GM21526 (cell line): ENCODE measurements around the gene RAD23B.

Source experiments
- ATAC-seq: cut with Tn5 transposase; IDR thresholded peaks from one replicate; pipeline ENCODE4 v1.9.1; 2021; ENCODE audit warnings: moderate library complexity; ENCODE audit not compliant: unreplicated experiment, low FRiP score

Gene RAD23B

DNA sequence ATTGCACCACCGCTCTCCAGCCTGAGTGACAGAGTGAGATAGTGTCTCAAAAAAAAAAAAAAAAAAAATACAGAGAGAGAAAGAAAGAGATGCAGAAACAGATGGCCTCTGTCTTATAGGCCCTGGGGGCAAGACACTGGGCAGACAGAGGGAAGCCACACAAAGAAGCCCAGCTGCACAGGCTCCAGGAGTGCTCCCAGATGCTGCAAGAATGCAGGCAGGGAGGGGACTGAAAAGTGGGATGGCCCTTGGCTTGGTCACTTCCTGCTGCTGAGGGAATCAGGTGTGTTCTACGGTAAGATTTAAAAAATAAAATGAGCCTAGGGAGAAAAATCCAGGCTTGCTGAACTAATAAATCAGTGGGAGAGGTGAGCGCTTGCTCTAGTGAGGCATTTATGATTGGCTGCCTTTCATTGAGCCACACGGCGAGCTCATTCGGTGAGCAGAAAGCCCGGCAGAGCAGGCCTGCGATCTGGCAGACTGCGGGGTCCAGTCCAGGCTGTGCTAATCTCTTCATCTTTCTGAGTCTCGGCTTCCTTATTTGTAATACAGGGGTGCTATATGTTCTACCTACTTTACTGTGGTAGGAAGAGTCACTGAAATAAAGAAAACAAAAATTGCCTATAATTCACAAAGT, 80.6 kb downstream of the RAD23B start:
- ATAC-seq: no peak

DNA sequence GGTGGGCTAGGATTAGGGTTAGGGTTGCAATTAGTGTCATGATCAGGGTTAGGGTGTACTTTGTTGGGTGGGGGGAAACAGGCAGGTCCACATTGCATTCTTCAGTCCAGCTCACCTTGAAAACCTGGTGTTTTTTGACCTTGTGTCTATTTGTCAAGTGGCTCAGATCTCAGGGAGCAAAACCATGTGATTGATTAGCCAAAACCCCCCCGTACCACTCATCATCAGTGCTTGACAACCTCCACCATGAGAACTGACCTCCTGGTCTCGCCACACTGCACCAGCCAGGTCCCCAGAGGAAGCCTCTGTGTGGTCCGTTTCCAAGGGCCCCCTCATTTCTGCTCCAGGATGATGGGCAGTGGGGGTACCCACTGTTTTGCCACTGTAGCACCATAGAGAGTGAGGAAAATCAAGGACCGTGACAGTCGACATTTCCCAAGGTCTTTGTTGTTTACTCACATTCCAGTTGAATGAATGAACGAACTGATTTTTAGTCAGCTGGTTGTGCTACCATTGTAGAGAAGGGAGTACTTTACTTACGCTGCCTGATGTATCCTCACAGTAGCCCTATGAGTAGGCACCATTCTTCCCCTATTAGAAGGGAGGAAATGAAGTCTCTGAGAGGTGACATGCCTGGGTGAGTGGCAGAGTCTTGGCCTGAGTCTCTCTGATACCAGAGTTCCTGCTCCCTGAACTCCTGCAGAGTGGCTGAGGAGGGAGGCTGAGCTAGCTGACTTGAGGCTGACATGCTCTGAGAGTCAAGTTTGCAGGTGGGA, 84.8 kb downstream of the RAD23B start:
- ATAC-seq: no peak

DNA sequence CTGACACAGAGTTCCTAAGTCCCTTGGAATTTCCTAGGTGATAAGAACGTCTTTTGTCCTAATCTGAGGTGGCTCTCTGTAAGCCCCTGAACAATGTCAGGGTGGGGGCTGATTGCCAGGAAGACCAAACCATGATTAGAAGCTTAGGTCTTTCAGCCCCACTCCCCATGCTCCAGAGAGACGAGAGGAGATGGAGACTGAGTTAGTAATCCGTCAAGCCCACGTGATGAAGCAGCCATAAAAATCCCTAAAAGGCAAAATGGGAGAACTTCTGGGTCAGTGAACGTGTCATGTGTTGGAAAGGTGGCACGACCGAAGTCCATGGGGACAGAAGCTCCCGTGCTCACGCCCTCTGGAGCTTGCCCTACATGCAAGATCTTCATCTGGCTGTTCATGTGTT, 85.6 kb downstream of the RAD23B start:
- ATAC-seq: no peak

DNA sequence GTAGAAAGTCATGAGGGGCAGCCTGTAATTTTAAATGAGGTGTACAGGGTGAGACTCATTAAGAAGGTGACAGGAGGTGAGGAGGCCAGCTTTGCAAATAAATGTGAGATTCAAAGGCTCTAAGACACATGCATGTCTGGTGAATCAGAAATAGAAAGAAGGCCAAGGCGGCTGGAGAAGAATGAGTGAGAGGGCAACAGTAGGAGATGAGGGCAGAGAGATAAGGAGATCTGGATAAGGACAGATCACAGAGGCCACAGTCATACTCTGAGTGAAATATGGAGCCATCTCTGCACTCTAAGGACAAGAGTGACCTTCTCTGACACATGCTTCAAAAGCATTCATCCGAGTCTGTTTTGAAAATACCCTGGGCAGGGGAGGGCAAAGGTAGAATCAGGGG, 90.7 kb downstream of the RAD23B start:
- ATAC-seq: no peak

DNA sequence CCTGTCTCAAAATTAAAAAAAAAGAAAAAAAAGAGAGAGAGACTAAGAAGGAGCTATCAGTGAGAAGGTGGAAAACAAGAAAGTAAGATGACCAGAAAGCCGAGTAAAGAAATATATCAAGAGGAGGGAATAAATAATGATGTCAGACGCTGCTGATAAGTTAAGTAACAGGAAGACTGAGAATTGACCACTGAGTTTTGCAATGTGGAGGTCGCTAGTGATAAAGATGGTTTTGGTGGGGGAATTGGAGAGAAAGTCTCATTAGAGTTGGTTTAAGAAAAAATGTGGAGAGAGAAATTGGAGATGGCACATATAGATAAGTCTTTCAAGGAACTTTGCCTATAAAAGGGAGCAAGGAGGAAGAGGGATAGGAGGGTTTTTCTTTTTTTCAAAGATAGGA, 91.9 kb downstream of the RAD23B start:
- ATAC-seq: no peak

DNA sequence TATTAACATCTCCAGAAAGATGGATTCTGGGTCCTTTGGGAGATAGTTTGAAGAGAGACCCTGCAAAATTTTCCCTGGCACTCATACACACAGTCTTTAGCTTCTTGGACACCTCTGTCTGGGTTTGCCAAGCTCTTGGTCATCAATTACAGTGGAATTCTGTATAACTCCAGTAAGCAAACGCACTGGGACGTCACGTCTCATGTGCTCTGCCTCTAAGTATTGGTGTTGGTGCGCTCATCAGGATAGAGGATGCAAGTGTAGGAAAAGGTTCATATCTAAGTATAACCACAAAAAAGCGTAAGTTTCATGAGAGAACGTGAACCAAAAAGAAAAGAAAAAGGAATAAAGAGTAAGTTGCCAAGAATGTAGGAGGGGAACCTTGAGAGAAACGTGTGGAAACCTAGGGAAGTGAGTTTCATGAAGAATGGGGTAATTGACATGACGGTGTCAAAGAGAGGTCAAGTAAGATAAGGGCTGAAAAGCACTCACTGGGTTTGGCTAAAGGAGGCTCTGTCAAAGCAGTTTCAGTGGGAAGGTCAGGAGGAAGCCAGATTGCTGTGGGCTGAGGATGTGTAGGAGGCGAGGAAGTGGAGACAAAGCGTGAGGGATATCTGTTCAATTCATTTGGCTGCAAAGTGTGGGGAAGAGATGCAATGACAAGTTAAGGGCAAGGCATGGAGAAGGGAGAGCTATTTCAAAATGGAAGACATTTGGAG, 92.7 kb downstream of the RAD23B start:
- no peak for ATAC-seq

DNA sequence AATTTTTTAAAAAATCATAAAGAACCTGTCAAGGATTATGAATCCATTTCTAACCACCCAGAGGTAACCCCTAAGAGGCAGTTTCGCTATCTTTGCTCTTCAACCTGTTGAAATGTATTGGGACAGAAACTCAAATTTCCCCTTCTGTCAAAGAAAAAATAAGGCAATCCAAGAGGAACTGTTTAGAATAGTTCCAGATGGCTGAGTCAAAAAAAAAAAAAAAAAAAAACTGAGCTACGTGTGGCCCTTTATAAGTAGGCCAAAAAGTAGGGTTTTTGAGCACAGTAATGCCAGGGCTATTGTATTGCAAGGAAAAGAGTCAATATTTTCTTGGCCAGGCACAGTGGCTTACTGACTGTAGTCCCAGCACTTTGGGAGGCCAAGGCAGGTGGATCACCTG, 94.9 kb downstream of the RAD23B start:
- no peak for ATAC-seq
